GM12873 (cell line): ENCODE data around the gene LRP4.

Experiments used
- CTCF ChIP-seq: IDR thresholded peaks from 2 replicates; pipeline ENCODE4 v1.5.1; 2012; ENCODE audit warnings: low read depth, mild to moderate bottlenecking, moderate library complexity, low read length, control low read depth; ENCODE audit not compliant: insufficient read depth; ENCODE audit errors: missing control alignments

LRP4 gene

GRCh38 chr11:46840116-46840515 is 78.2 kb downstream of the LRP4 start:
- no peak for TF ChIP-seq CTCF

DNA sequence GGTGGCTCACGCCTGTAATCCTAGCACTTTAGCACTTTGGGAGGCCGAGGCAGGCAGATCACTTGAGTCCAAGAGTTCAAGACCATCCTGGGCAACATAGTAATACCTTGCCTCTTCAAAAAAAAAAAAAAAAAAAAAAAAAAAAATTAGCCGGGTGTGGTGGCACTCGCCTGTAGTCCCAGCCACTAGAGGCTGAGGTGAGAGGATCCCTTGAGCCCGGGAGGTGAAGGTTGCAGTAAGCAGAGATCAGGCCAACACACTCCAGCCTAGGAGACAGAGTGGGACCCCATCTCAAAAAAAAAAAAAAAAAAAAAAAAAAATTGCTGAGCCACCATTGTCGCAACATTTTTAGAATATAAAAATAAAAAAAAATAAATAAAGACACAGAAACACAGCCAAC is 79.8 kb downstream of the LRP4 start:
- no peak for TF ChIP-seq CTCF

DNA sequence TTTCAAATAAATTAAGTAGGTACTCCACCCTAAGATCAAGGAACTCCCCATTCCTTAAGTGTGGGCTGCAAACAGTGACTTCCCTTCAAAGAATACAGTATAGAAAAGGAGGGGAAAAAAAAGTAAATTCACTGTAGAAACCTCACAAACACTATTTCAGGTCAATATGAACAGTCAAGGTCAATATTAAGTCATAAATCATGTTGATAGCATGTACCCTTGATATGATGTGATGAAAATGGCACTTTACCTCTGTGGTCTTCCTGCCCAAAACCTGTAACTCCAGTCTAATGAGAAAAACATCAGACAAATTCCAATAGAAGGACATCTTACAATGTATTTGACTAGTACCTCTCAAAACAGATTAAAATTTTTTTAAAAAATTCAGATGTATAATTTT is 80.5 kb downstream of the LRP4 start:
- TF ChIP-seq CTCF = no peak

- no peak for TF ChIP-seq CTCF
Observed at GRCh38 chr11:46836870-46837269, 81.5 kb downstream of the LRP4 start.

- no peak for TF ChIP-seq CTCF
Observed at GRCh38 chr11:46836431-46836830, 81.9 kb downstream of the LRP4 start.

DNA sequence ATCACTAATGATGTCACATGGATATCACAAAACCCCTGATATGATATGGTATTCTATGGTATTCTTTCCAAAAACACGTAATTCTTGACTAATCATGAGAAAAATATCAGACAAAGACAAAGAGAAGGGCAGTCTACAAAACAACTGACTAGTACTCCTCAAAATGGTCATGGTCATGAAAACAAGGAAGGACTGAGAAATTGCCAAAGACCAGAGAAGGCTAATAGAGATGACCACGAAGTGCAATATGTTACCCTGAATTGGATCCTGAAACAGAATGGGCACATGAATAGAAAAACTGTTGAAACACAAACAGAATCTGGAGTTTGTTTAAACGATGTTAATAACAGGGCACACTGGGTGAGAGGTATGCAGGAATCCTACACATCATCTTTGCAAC is 82.5 kb downstream of the LRP4 start:
- TF ChIP-seq CTCF = no peak

GRCh38 chr11:46834821-46835220 is 83.5 kb downstream of the LRP4 start:
- no peak for TF ChIP-seq CTCF
